ENCODE measurements around the gene CROCC. TPM values are rescaled to one million over a fixed set of nuclear protein-coding genes. Genes with fewer than 3 reads are reported as not detected.
"Not testable (repeated sequence)": the region's sequence is repeated elsewhere in the genome, so short reads cannot be mapped to it uniquely, and the experiment has no call there.

The CROCC gene
- polyA plus RNA-seq, 3 donors: 19.5 to 42.2 (median 19.8) TPM

GRCh38 chr1:16927711-16928485 lies 6.2 kb downstream of the CROCC start:
- no peak overlapping the region for H3K27ac ChIP-seq (ENCODE audit: low read depth, low read length)
- WGBS, 3 donors: 73 to 79% (median 76%) methylated on average over 13 of the region's 13 CpGs

GRCh38 chr1:16929146-16930041 lies 7.7 kb downstream of the CROCC start:
- 83 to 91% (median 86%) methylated on average over 20 to 24 of the region's 24 CpGs for WGBS, 3 donors

GRCh38 chr1:16931206-16931934 lies 9.6 kb downstream of the CROCC start:
- WGBS, 3 donors: 84 to 90% (median 90%) methylated on average over 18 of the region's 18 CpGs

More at GRCh38 chr1:16929146-16930041, 7.7 kb downstream of the CROCC start:
- not testable (repeated sequence) for H3K27ac ChIP-seq (ENCODE audit: low read depth, low read length)

GRCh38 chr1:16933945-16934344 lies 12.2 kb downstream of the CROCC start:
- H3K27ac ChIP-seq (ENCODE audit: low read depth, low read length): not testable (repeated sequence)

More at GRCh38 chr1:16931206-16931934, 9.6 kb downstream of the CROCC start:
- H3K27ac ChIP-seq (ENCODE audit: low read depth, low read length): not testable (repeated sequence)

GRCh38 chr1:16936580-16936979 lies 14.8 kb downstream of the CROCC start:
- 77 to 92% (median 86%) methylated on average over 16 of the region's 16 CpGs for WGBS, 3 donors

GRCh38 chr1:16938351-16939321 lies 16.9 kb downstream of the CROCC start:
- 68 to 80% (median 79%) methylated on average over 46 to 51 of the region's 51 CpGs for WGBS, 3 donors

More at GRCh38 chr1:16936580-16936979, 14.8 kb downstream of the CROCC start:
- not testable (repeated sequence) for H3K27ac ChIP-seq (ENCODE audit: low read depth, low read length)

GRCh38 chr1:16939386-16940180 lies 17.9 kb downstream of the CROCC start:
- 94 to 96% (median 95%) methylated on average over 32 of the region's 32 CpGs for WGBS, 3 donors
- not testable (repeated sequence) for H3K27ac ChIP-seq (ENCODE audit: low read depth, low read length)

More at GRCh38 chr1:16938351-16939321, 16.9 kb downstream of the CROCC start:
- H3K27ac ChIP-seq (ENCODE audit: low read depth, low read length): no peak overlapping the region

- WGBS, 3 donors: 89 to 96% (median 95%) methylated on average over 19 of the region's 19 CpGs
- no peak overlapping the region for H3K27ac ChIP-seq (ENCODE audit: low read depth, low read length)
These were observed 22.3 kb downstream of the CROCC start for GRCh38 chr1:16944038-16944437.

GRCh38 chr1:16945512-16945911 lies 23.8 kb downstream of the CROCC start:
- not testable (repeated sequence) for H3K27ac ChIP-seq (ENCODE audit: low read depth, low read length)
- 89 to 94% (median 90%) methylated on average over 1 to 9 of the region's 9 CpGs for WGBS, 3 donors

GRCh38 chr1:16946185-16946584 lies 24.5 kb downstream of the CROCC start:
- not testable (repeated sequence) for H3K27ac ChIP-seq (ENCODE audit: low read depth, low read length)
- WGBS, 3 donors: 83 to 91% (median 87%) methylated on average over 8 to 13 of the region's 13 CpGs

GRCh38 chr1:16946646-16947045 lies 24.9 kb downstream of the CROCC start:
- WGBS, 3 donors: 91 to 94% (median 94%) methylated on average over 17 to 19 of the region's 19 CpGs
- no peak overlapping the region for H3K27ac ChIP-seq (ENCODE audit: low read depth, low read length)

- 56 to 89% (median 85%) methylated on average over 26 of the region's 26 CpGs for WGBS, 3 donors
- H3K27ac ChIP-seq (ENCODE audit: low read depth, low read length): not testable (repeated sequence)
These were observed 26.7 kb downstream of the CROCC start for GRCh38 chr1:16948282-16948891.

GRCh38 chr1:16949026-16949425 lies 27.3 kb downstream of the CROCC start:
- not testable (repeated sequence) for H3K27ac ChIP-seq (ENCODE audit: low read depth, low read length)
- 32 to 70% (median 60%) methylated on average over 6 to 7 of the region's 7 CpGs for WGBS, 3 donors

GRCh38 chr1:16952376-16952775 lies 30.6 kb downstream of the CROCC start:
- 88 to 100% (median 89%) methylated on average over 2 to 4 of the region's 4 CpGs for WGBS, 3 donors
- not testable (repeated sequence) for H3K27ac ChIP-seq (ENCODE audit: low read depth, low read length)

GRCh38 chr1:16954579-16954978 lies 32.8 kb downstream of the CROCC start:
- WGBS, 3 donors: 89 to 96% (median 95%) methylated on average over 18 of the region's 18 CpGs

GRCh38 chr1:16955186-16955585 lies 33.5 kb downstream of the CROCC start:
- H3K27ac ChIP-seq (ENCODE audit: low read depth, low read length): no peak overlapping the region
- 96% methylated on average over 25 of the region's 25 CpGs for WGBS, 3 donors

More at GRCh38 chr1:16954579-16954978, 32.8 kb downstream of the CROCC start:
- H3K27ac ChIP-seq (ENCODE audit: low read depth, low read length): no peak overlapping the region

All from adipose tissue (tissue), 3 donors.